Smooth muscle cell (in vitro differentiated cells): ENCODE measurements around the gene GARS1. TPM values are rescaled to one million over a fixed set of nuclear protein-coding genes. Genes with fewer than 3 reads are reported as not detected.

Source experiments
- DNase-seq: peaks from one replicate; lab custom pipeline; 2025; ENCODE audit not compliant: unreplicated experiment; lab: John Stamatoyannopoulos, UW
- H2AFZ ChIP-seq: fragments of 200-600 bp; sonication (generic); 2 replicates; pipeline ENCODE4 v1.6.0; 2016; ENCODE audit warnings: antibody characterized with exemption, low read depth, mild to moderate bottlenecking
- H3F3A ChIP-seq: fragments of 200-600 bp; sonication (generic); 2 replicates; pipeline ENCODE4 v1.6.0; 2017; ENCODE audit warnings: antibody characterized with exemption, low read depth
- H3K27ac ChIP-seq: fragments of 200-600 bp; sonication (generic); 2 replicates; pipeline ENCODE4 v1.5.1; 2016; ENCODE audit warnings: low read depth, mild to moderate bottlenecking
- H3K27me3 ChIP-seq: fragments of 200-600 bp; sonication (generic); 2 replicates; pipeline ENCODE4 v1.6.1; 2016; ENCODE audit warnings: low read depth, mild to moderate bottlenecking
- H3K36me3 ChIP-seq: fragments of 200-600 bp; sonication (generic); 2 replicates; pipeline ENCODE4 v1.5.1; 2016; ENCODE audit warnings: low read depth
- H3K4me1 ChIP-seq: fragments of 200-600 bp; sonication (generic); 2 replicates; pipeline ENCODE4 v1.5.1; 2016; ENCODE audit warnings: low read depth
- H3K4me2 ChIP-seq: fragments of 200-600 bp; sonication (generic); 2 replicates; pipeline ENCODE4 v1.6.0; 2016; ENCODE audit warnings: mild to moderate bottlenecking
- H3K4me3 ChIP-seq: fragments of 200-600 bp; sonication (generic); 2 replicates; pipeline ENCODE4 v1.5.1; 2016; ENCODE audit warnings: mild to moderate bottlenecking
- H3K79me2 ChIP-seq: fragments of 200-600 bp; sonication (generic); 2 replicates; pipeline ENCODE4 v1.6.0; 2016; ENCODE audit warnings: low read depth, mild to moderate bottlenecking
- H3K9ac ChIP-seq: fragments of 200-600 bp; sonication (generic); 2 replicates; pipeline ENCODE4 v1.6.0; 2016; ENCODE audit warnings: low read depth
- H3K9me3 ChIP-seq: fragments of 200-600 bp; sonication (generic); replicated peaks from 2 replicates; pipeline ENCODE4 v1.5.1; 2016; ENCODE audit warnings: low read depth
- H4K20me1 ChIP-seq: fragments of 200-600 bp; sonication (generic); 2 replicates; pipeline ENCODE4 v1.6.0; 2016; ENCODE audit warnings: low read depth
- WGBS: methylation state at CpG from one replicate; pipeline ENCODE4 v1.1.7; 2016; ENCODE audit warnings: low lambda C conversion rate; 5-methylcytosine and 5-hydroxymethylcytosine counted together
- polyA plus RNA-seq: library from polyadenylated mRNA; unstranded; fragments of >200 nt; fragmentation: Nextera tagmentation; extraction: Ambion mirVana; gene quantifications from 2 replicates; pipeline ENCODE4 v1.2.1, GENCODE V29; 2016
- total RNA-seq: library from RNA; depleted of rRNA; stranded (reverse); fragments of >200 nt; gene quantifications from 2 replicates; pipeline ENCODE4 v1.2.3, GENCODE V29; 2014
- TF ChIP-seq, protein P1 (sequence below): fragments of 200-600 bp; sonication (generic); IDR thresholded peaks from 2 replicates; pipeline ENCODE4 v1.5.1; 2017; ENCODE audit warnings: borderline replicate concordance, mild to moderate bottlenecking, antibody characterized with exemption; ENCODE audit not compliant: insufficient read depth, poor library complexity, severe bottlenecking

The GARS1 gene
- total and polyA plus RNA-seq, 2 experiments from 2014 or later, result 233 to 299 TPM

- H3K4me2 ChIP-seq, result no peak overlapping the region
- H3K27me3 ChIP-seq, result peaks cover 10% of the 10 kb centered on the region
- H3K9ac ChIP-seq, result no peak overlapping the region
- no peak overlapping the region for H3K27ac ChIP-seq
- DNase-seq, result no peak
- no peaks in the 10 kb centered on the region for H3K36me3 ChIP-seq
- no peaks in the 10 kb centered on the region for H3K9me3 ChIP-seq
- H3K79me2 ChIP-seq, result no peaks in the 10 kb centered on the region
- no peak overlapping the region for H3K4me3 ChIP-seq
- no peak overlapping the region for H2AFZ ChIP-seq
- TF ChIP-seq, protein P1, sequence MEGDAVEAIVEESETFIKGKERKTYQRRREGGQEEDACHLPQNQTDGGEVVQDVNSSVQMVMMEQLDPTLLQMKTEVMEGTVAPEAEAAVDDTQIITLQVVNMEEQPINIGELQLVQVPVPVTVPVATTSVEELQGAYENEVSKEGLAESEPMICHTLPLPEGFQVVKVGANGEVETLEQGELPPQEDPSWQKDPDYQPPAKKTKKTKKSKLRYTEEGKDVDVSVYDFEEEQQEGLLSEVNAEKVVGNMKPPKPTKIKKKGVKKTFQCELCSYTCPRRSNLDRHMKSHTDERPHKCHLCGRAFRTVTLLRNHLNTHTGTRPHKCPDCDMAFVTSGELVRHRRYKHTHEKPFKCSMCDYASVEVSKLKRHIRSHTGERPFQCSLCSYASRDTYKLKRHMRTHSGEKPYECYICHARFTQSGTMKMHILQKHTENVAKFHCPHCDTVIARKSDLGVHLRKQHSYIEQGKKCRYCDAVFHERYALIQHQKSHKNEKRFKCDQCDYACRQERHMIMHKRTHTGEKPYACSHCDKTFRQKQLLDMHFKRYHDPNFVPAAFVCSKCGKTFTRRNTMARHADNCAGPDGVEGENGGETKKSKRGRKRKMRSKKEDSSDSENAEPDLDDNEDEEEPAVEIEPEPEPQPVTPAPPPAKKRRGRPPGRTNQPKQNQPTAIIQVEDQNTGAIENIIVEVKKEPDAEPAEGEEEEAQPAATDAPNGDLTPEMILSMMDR, result no peak
- H3F3A ChIP-seq, result no peaks in the 10 kb centered on the region
- H4K20me1 ChIP-seq, result no peaks in the 10 kb centered on the region
- no peaks in the 10 kb centered on the region for H3K4me1 ChIP-seq
- WGBS, result 75% methylated on average over 4 of the region's 4 CpGs
These were observed 68.7 kb downstream of the GARS1 start for GRCh38 chr7:30663414-30663813.

GRCh38 chr7:30664184-30664885 is 69.7 kb downstream of the GARS1 start:
- Histone ChIP-seq H3K79me2 (no peaks in the 10 kb centered on the region), H3K4me1 (no peaks in the 10 kb centered on the region), H3K4me2 (no peak overlapping the region), H2AFZ (no peak overlapping the region), H3K27me3 (peaks cover 10% of the 10 kb centered on the region), H3K27ac (no peak overlapping the region), H4K20me1 (no peaks in the 10 kb centered on the region), H3K9ac (no peak overlapping the region), H3K36me3 (no peaks in the 10 kb centered on the region), H3K4me3 (no peak overlapping the region), H3F3A (no peaks in the 10 kb centered on the region), H3K9me3 (no peaks in the 10 kb centered on the region)
- 93% methylated on average over 2 of the region's 2 CpGs for WGBS
- TF ChIP-seq, protein P1, result no peak
- no peak for DNase-seq

DNA sequence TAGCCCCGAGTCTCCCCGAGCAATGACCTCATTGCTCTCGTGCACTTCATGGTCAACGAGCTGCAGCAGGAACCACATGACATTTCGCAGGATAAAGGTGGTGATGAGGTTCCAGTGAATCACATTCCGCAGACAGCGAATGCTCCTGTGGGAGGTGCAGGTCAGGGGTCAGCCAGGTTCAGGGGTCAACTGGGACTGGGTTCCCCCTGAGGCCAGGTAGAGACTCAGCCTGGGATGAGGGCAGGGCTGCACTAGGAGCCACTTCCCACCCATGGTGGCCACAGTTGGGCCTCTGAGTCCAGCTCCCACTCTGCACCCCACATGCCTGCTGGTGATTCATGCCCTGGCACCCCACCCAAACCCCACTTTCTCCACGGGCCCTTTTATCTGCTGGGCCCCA is 70.4 kb downstream of the GARS1 start:
- no peaks in the 10 kb centered on the region for H3F3A ChIP-seq
- H3K4me3 ChIP-seq, result no peak overlapping the region
- no peaks in the 10 kb centered on the region for H3K36me3 ChIP-seq
- peaks cover 10% of the 10 kb centered on the region for H3K27me3 ChIP-seq
- no peaks in the 10 kb centered on the region for H3K79me2 ChIP-seq
- no peaks in the 10 kb centered on the region for H4K20me1 ChIP-seq
- H3K9me3 ChIP-seq, result no peaks in the 10 kb centered on the region
- WGBS, result 76% methylated on average over 8 of the region's 8 CpGs
- H3K9ac ChIP-seq, result no peak overlapping the region
- H3K27ac ChIP-seq, result no peak overlapping the region
- H3K4me1 ChIP-seq, result no peaks in the 10 kb centered on the region
- H2AFZ ChIP-seq, result no peak overlapping the region
- TF ChIP-seq, protein P1, result no peak
- H3K4me2 ChIP-seq, result no peak overlapping the region
- DNase-seq, result no peak

DNA sequence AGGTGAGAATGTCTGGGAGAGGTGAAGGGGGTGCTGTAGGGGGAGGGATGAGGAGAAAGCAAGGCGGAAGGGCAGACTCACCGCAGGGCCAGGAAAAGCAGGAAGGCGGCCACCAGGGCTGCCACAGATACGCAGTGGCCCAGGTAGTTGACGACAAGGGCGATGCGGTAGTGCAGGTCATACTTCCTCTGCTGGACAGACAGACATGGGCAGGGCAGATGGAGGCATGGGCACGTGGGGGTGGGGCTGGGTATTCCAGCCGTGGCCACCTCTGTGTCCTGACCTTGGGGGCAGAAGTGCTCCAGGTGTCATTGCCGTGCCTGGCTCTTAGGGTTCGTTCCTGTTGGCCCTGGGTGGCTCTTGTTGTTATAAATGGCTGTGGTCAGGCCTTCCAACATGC is 70.8 kb downstream of the GARS1 start:
- no peak overlapping the region for H3K4me3 ChIP-seq
- H3K27ac ChIP-seq, result no peak overlapping the region
- H3K27me3 ChIP-seq, result peaks cover 10% of the 10 kb centered on the region
- H3F3A ChIP-seq, result no peaks in the 10 kb centered on the region
- H3K9me3 ChIP-seq, result no peaks in the 10 kb centered on the region
- H3K9ac ChIP-seq, result no peak overlapping the region
- H2AFZ ChIP-seq, result no peak overlapping the region
- H3K36me3 ChIP-seq, result no peaks in the 10 kb centered on the region
- TF ChIP-seq, protein P1, result no peak
- no peaks in the 10 kb centered on the region for H4K20me1 ChIP-seq
- no peaks in the 10 kb centered on the region for H3K4me1 ChIP-seq
- 91% methylated on average over 11 of the region's 11 CpGs for WGBS
- H3K4me2 ChIP-seq, result no peak overlapping the region
- no peaks in the 10 kb centered on the region for H3K79me2 ChIP-seq
- no peak for DNase-seq
